BLaER1 (cell line): ENCODE data around the gene DPP4.
"Not testable (repeated sequence)": the region's sequence is repeated elsewhere in the genome, so short reads cannot be mapped to it uniquely, and the experiment has no call there.

ENCODE experiments used
- H3K27ac ChIP-seq: shearing (Covaris generic); formaldehyde crosslinking; 2 replicates; pipeline ENCODE4 v1.8.1; 2022
- H3K27me3 ChIP-seq: shearing (Covaris generic); formaldehyde crosslinking; 2 replicates; pipeline ENCODE4 v1.8.1; 2022
- H3K36me3 ChIP-seq: shearing (Covaris generic); formaldehyde crosslinking; 2 replicates; pipeline ENCODE4 v1.8.1; 2022
- H3K4me1 ChIP-seq: shearing (Covaris generic); formaldehyde crosslinking; 2 replicates; pipeline ENCODE4 v1.8.1; 2022
- H3K4me2 ChIP-seq: shearing (Covaris generic); formaldehyde crosslinking; 2 replicates; pipeline ENCODE4 v1.8.1; 2022
- H3K4me3 ChIP-seq: shearing (Covaris generic); formaldehyde crosslinking; 2 replicates; pipeline ENCODE4 v1.8.1; 2022
- H3K9ac ChIP-seq: shearing (Covaris generic); formaldehyde crosslinking; 2 replicates; pipeline ENCODE4 v1.8.1; 2022
- H3K9me3 ChIP-seq: shearing (Covaris generic); formaldehyde crosslinking; 2 replicates; pipeline ENCODE4 v1.8.1; 2022
- H4K20me1 ChIP-seq: shearing (Covaris generic); formaldehyde crosslinking; 2 replicates; pipeline ENCODE4 v1.8.1; 2022
- Cebpa-rat ChIP-seq: shearing (Covaris generic); IDR thresholded peaks from 2 replicates; pipeline ENCODE4 v1.8.1; 2022

The DPP4 gene

DNA sequence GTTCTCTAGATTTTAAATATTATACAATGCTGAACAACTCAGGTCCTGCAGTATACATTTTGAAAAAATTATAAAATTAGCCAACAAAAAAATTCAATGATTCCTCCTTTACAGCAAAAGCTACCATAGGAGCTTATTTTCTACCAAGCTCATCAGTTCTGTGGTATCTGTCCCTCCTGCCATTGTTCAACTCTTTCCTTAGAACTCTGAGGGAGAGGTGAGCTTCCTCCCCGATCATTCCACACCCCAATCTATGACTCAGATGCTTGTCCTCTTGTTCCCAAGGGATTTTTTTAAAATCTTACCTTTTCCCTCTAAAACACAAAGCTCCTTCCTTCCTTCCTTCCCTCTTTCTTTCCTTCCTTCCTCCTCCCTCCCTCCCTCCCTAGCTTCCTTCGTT lies 13.5 kb downstream of the DPP4 start:
- Histone ChIP-seq H3K4me1 (0 out of 2 replicates have a peak, but pooled peaks cover 4% of the 10 kb centered on the region), H4K20me1 (no peaks in the 10 kb centered on the region), H3K9me3 (peaks cover 13% of the 10 kb centered on the region), H3K9ac (no peak overlapping the region), H3K27ac (no peak overlapping the region), H3K4me2 (no peak overlapping the region), H3K4me3 (no peak overlapping the region), H3K36me3 (no peaks in the 10 kb centered on the region), H3K27me3 (no peaks in the 10 kb centered on the region)
- no peak for TF ChIP-seq Cebpa-rat

DNA sequence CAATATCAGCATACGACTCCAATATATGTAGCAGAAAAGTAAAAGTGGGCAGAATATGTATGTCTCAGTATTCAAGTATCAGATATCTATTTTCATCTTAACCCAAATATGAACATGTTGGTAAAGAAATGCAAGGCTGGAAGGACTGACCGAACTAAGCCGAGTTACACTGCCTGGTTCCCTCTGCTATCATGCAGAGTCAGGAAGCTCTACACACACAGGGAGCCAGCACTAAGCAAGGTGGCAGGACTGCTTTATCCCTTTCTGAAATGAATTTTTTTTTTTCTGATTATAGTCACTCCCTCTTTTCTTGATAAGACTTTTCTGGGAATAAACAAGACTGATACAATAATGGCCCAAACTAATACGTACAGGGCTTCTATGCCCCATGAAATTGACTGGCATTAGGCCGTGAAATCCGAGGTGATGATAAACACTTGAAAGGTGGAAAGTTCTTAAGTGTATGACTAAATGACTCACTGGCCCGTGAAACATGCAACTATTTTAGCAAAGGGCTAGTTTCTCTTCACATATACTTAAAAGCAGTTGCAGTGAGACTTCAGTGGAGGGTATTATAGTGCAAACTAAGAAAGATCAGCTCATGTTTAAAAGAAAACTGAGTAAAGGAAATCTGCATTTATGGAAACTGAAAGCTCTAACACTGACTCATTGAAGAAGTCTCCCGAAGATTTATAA lies 14.9 kb downstream of the DPP4 start:
- H3K9me3 ChIP-seq = peaks cover 13% of the 10 kb centered on the region
- no peaks in the 10 kb centered on the region for H3K36me3 ChIP-seq
- H3K4me3 ChIP-seq = no peak overlapping the region
- no peak overlapping the region for H3K27ac ChIP-seq
- H3K9ac ChIP-seq = no peak overlapping the region
- TF ChIP-seq Cebpa-rat = no peak
- no peak overlapping the region for H3K4me2 ChIP-seq
- 0 out of 2 replicates have a peak, but pooled peaks cover 4% of the 10 kb centered on the region for H3K4me1 ChIP-seq
- H3K27me3 ChIP-seq = no peaks in the 10 kb centered on the region
- H4K20me1 ChIP-seq = no peaks in the 10 kb centered on the region

DNA sequence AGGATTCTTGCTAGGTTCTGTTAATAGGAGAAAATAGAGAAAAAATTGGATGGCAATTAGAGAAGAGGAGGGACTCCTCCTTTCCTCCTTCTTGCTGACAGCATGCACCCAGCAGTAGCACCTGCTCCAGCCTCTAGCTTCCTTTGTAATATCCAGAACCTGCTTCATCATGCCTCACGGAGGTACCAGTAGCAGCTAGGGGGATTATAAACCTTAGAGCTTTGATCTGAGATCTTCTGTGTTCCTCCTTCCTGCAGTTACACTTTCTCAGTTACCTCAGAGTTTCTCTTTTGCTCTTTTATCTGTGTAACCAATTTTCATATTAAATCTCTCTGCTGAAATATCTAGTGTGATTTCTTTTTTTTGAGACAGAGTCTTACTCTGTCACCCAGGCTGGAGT lies 16.6 kb downstream of the DPP4 start:
- no peaks in the 10 kb centered on the region for H3K27me3 ChIP-seq
- no peak overlapping the region for H3K4me2 ChIP-seq
- no peak overlapping the region for H3K27ac ChIP-seq
- H3K9me3 ChIP-seq = peaks cover 13% of the 10 kb centered on the region
- H3K4me1 ChIP-seq = no peaks in the 10 kb centered on the region
- no peak overlapping the region for H3K9ac ChIP-seq
- H4K20me1 ChIP-seq = no peaks in the 10 kb centered on the region
- no peak for TF ChIP-seq Cebpa-rat
- no peak overlapping the region for H3K4me3 ChIP-seq
- no peaks in the 10 kb centered on the region for H3K36me3 ChIP-seq

DNA sequence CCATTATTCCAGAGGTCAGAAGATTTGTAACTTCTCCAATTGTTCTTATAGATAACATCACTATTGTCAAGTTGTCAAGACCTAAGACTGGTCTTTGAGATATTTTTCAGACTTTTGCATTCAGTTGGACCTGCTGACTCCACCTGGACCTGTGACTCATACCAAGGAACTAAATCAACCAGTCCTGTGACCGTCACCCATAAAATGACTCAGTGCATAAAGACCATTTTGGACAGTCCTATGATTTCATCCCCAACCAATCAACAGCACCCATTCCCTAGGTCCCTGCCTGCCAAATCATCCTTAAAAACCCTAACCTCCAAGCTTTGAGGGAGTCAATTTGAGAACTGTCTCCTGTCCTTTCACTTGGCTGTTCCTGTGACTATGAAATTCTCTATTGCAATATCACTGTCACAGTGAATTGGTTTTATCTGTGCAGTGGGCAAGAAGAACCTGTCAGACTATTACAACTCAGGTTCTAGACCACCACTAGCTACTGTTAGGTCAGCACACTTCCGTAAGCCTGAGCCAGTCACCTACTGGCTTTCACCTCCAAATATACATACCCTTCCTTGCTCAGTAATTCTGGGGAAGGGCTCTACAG lies 17.1 kb downstream of the DPP4 start:
- Histone ChIP-seq H4K20me1 (no peaks in the 10 kb centered on the region), H3K9ac (no peak overlapping the region), H3K36me3 (no peaks in the 10 kb centered on the region), H3K27me3 (no peaks in the 10 kb centered on the region), H3K27ac (no peak overlapping the region), H3K4me2 (no peak overlapping the region), H3K4me1 (no peaks in the 10 kb centered on the region), H3K9me3 (peaks cover 13% of the 10 kb centered on the region), H3K4me3 (no peak overlapping the region)
- no peak for TF ChIP-seq Cebpa-rat

DNA sequence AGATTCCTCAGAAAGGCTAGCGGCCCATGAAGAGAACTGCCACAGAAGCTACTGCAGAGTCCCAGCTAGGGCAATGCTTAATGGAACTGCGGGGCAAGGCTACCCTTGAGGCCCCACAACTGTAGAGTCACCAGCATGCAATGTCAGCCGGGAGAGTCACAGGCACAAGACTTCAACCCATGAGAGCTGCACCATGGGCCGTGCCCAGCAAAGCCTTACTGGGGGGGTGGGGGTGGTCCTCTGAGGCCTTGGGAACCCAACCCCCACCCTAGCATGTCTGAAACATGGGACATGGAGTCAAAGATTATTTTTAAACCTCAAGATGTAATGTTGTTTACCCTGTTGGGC lies 20.2 kb downstream of the DPP4 start:
- Histone ChIP-seq H4K20me1 (no peaks in the 10 kb centered on the region), H3K27me3 (no peaks in the 10 kb centered on the region), H3K9me3 (peaks cover 13% of the 10 kb centered on the region), H3K4me1 (no peaks in the 10 kb centered on the region), H3K36me3 (no peaks in the 10 kb centered on the region), H3K4me3 (no peak overlapping the region), H3K4me2 (no peak overlapping the region), H3K27ac (no peak overlapping the region), H3K9ac (no peak overlapping the region)
- no peak for TF ChIP-seq Cebpa-rat

DNA sequence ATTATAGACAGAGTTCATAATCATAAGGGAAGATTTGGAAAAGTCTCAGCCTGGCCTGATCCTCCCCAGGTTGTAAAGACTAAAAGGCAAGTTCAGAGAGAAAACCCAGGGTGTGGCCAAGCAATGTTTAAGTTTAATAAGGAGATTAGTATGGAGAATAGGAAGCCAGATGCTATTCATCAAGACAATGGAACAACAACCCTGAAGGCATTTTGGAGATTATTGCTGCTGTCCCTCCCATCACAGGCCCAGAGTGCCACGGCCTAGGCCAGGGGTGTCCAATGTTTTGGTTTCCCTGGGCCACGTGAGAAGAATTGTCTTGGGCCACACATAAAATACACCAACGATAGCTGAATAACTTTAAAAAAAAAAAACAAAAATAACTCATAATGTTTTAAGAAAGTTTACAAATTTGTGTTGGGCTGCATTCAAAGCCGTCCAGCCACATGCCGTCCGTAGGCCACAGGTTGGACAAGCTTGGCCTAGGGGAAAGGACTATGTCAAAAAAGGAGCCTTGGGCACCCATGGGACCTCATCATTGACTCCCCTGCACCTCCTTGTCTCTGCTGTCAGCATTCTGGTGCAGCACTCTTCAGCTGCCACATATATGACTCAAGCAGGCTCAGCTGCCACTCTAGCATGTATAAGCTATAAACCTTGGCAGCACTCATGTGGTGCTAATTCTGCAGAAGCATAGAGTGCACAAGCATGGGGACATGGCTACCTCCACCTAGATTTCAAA lies 20.8 kb downstream of the DPP4 start:
- H3K9me3 ChIP-seq = peaks cover 13% of the 10 kb centered on the region
- no peaks in the 10 kb centered on the region for H3K4me1 ChIP-seq
- TF ChIP-seq Cebpa-rat = no peak
- H4K20me1 ChIP-seq = no peaks in the 10 kb centered on the region
- H3K27ac ChIP-seq = no peak overlapping the region
- H3K9ac ChIP-seq = no peak overlapping the region
- no peak overlapping the region for H3K4me3 ChIP-seq
- H3K36me3 ChIP-seq = no peaks in the 10 kb centered on the region
- H3K4me2 ChIP-seq = no peak overlapping the region
- no peaks in the 10 kb centered on the region for H3K27me3 ChIP-seq

DNA sequence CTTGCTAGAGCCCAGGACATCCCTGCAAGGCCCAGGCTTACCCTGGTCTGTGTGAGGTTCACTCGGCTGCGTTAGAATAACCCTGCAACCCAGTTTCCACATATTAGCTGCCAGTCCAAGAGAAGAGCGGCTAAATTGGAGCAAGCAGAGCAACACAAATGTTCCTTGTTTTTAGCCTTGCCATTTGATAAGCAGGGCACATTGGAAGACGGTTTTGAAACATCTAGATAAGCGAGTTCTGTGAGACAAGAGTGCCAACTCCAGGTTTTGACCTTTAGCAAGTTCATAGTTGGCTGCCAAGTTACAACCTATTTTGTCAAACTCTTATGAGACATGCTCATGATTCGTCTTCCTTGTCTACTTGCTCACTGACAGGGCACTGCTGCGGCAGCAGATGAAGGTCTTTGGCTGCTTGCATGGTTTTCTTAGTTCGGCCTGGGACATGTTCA lies 23.5 kb downstream of the DPP4 start:
- H3K4me2 ChIP-seq = no peak overlapping the region
- H3K4me3 ChIP-seq = no peak overlapping the region
- H3K27me3 ChIP-seq = no peaks in the 10 kb centered on the region
- no peaks in the 10 kb centered on the region for H4K20me1 ChIP-seq
- H3K36me3 ChIP-seq = no peaks in the 10 kb centered on the region
- H3K9ac ChIP-seq = no peak overlapping the region
- no peak for TF ChIP-seq Cebpa-rat
- no peak overlapping the region for H3K27ac ChIP-seq
- no peaks in the 10 kb centered on the region for H3K4me1 ChIP-seq
- no peaks in the 10 kb centered on the region for H3K9me3 ChIP-seq

DNA sequence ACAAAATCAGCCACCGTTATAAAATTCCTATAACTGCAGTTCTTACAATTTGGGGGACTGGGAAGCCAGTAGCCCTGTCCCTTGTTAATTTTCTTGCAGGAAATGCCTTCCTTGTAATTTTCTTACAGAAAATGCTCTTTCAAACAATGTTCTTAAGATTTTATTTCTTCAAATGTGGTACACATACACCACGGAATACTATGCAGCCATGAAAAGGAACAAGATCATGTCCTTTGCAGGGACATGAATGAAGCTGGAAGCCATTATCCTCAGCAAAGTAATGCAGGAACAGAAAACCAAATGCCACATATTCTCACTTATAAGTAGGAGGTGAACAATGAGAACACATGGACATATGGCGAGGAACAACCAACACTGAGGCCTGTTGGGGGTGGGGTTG lies 24.9 kb downstream of the DPP4 start:
- H3K9me3 ChIP-seq, H3K27me3 ChIP-seq, H3K4me1 ChIP-seq, H3K4me2 ChIP-seq, H3K27ac ChIP-seq, H3K4me3 ChIP-seq, H3K9ac ChIP-seq, H4K20me1 ChIP-seq, H3K36me3 ChIP-seq: not testable (repeated sequence)

DNA sequence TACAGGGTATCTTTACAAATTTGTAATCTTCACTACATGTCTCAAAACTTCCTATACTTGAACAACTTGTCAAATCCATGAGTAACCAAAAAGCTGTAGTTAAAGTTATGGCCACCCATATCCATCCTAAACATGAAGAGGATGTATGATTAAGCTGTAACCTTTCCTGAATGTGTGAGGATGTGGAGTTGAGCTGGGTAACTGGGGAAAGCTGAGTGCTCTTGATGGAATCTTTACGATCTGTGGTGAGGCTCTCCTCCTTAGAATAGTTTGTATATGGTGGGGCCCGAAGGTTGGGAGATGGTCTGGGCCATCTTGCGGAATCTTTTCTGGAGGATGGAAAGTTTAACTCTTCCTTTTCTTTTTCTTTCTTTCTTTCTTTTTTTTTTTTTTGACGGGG lies 29.4 kb downstream of the DPP4 start:
- H3K4me3 ChIP-seq = no peak overlapping the region
- no peaks in the 10 kb centered on the region for H4K20me1 ChIP-seq
- no peaks in the 10 kb centered on the region for H3K4me1 ChIP-seq
- H3K9me3 ChIP-seq = no peaks in the 10 kb centered on the region
- no peaks in the 10 kb centered on the region for H3K27me3 ChIP-seq
- H3K4me2 ChIP-seq = no peak overlapping the region
- TF ChIP-seq Cebpa-rat = no peak
- H3K27ac ChIP-seq = no peak overlapping the region
- H3K36me3 ChIP-seq = no peaks in the 10 kb centered on the region
- no peak overlapping the region for H3K9ac ChIP-seq

DNA sequence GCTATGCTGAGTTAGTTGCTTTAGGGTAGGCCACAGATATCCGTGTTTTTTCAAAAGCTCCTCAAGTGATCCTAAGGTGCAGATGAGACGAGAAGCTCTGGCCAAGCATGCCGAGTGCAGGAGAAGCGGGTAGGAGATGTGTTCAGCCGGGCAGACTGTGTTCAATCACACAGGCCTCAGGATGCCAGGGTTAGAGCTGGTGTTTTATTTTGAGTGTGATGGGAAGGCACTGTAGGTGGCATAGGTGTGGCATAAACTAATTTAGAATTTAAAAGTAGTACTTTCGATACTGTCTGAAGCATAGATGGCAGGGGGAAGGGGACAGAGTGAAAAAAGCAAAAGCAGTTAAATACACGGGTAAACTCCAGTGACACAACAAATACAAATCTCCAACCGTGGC lies 30.9 kb downstream of the DPP4 start:
- H3K36me3 ChIP-seq = no peaks in the 10 kb centered on the region
- H4K20me1 ChIP-seq = no peaks in the 10 kb centered on the region
- H3K27ac ChIP-seq = no peak overlapping the region
- no peak overlapping the region for H3K4me2 ChIP-seq
- no peak overlapping the region for H3K9ac ChIP-seq
- no peaks in the 10 kb centered on the region for H3K27me3 ChIP-seq
- no peaks in the 10 kb centered on the region for H3K9me3 ChIP-seq
- TF ChIP-seq Cebpa-rat = no peak
- H3K4me3 ChIP-seq = no peak overlapping the region
- no peaks in the 10 kb centered on the region for H3K4me1 ChIP-seq
